GM18517 (cell line): ENCODE measurements around the gene BRI3.

ENCODE experiments used
- ATAC-seq: cut with Tn5 transposase; IDR thresholded peaks from one replicate; pipeline ENCODE4 v1.9.1; 2021; ENCODE audit warnings: mild to moderate bottlenecking, moderate library complexity; ENCODE audit not compliant: unreplicated experiment

Gene BRI3

DNA sequence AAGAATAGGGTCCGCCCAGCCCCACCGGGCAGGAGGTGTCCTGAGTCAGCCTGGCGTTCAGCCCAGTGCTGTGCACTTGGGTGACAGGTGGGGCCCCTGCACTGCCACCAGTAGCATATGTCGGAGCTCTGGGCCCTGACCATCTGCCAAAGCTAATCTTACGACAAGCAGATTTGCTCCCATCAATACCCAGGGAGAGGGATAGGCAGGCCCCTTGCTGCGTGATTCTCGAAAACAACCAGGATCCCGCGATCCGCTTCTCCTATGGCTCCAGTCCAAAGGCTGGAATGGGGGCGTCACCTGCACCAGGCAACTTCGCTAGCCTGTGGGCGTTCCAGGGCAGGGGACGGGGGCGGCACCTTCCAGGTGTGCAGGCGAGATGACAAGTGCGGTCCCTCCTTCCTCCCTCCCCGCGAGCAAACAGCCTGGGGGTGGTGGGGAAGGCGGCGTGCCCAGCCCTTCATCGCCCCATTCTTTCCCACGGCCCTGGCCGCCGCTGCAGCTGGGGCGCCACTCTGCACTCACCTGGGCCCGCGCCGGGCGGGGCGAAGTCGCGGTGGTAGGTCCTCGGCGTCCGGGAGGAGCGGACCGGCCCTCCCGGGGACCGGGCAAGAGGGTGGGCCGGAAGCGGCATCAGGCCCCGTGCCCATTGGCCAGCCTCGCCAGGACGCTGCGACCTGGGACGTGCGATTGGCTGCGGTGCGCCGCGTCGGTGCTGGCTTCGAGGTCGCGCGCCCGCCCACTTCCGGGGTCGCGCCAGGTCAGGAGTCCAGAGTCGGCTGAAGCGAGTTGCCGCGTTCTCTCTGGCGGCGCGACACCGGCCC, 29.7 kb upstream of the BRI3 start, which contains the start of gene TECPR1:
TSS of gene TECPR1 (minus strand) at position 632 of the 824 bp plus-strand sequence. CDS start 6,086 bp downstream, outside the sequence.
- peak; percentile 95 for ATAC-seq

DNA sequence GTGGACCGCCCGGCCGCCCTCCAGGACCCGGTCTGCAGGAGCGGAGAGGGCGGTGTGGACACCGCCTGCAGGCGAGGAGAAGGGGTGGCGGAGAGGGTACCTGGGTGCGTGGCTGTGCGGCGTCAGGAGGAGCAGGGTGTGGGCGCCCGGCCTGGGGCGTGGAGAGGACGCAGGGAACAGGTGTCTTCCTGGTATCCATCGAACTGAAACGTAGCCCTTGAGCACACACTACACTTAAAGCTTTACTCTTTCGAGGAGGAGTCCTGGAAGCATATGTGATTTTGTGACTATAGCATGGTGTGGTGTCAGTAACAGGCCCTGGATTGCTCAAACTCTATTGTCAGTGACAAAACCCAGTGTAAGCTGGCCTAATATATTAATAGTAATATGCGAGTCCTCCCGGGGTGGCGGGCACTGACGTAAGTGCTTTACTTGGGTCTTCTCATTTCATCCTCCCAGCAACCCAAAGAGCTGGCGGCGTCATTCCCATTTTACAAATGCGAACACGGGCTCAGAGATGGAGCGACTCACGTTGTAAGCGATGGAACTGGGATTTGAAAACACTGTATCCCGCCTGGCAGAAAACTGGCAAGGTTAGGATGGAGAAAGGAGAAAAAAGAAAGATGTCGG, 28.9 kb upstream of the BRI3 start:
- no peak for ATAC-seq

DNA sequence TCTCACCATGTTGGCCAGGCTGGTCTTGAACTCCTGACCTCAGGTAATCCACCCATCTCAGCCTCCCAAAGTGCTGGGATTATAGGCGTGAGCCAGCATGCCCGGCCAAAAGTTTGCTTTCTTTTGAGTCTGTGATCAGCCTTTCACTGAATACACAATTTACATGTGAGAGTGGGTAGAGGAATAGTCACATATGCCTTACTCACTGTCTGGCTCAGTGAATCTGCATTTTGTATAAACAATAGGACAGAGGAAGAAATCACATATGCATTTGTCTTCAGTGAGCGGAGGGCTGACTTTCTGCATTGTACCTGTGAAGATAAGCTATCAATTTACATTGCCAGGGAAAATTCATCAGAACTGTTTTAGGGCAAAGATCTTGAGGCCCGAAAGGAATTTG, 27.0 kb upstream of the BRI3 start:
- ATAC-seq, result no peak

DNA sequence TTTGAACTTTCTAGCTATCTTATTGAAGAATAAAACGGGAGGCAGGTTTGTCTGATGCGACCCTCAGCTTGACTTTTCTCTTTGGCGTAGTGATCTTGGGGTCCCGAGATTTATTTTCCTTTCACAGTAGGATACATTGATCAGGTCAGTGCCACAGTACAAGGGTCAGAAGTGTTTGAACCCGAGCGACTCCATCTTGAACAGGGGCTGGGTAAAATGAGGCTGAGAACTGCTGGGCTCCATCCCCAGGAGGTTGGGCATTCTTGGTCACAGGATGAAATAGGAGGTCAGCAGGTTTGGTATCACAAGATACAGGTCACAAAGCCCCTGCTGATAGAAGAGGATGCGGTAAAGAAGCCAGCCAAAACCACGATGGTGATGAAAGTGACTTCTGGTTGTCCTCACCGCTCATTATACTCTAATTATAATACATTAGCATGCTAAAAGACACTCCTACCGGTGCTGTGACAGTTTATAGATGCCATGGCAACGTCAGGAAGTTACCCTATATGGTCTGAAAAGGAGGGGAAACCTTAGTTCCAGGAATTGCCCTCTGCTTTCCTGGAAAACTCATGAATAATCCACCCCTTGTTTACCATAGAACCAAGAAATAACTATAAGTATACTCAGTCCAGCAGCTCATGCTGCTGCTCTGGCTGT, 26.4 kb upstream of the BRI3 start:
- ATAC-seq, result no peak

DNA sequence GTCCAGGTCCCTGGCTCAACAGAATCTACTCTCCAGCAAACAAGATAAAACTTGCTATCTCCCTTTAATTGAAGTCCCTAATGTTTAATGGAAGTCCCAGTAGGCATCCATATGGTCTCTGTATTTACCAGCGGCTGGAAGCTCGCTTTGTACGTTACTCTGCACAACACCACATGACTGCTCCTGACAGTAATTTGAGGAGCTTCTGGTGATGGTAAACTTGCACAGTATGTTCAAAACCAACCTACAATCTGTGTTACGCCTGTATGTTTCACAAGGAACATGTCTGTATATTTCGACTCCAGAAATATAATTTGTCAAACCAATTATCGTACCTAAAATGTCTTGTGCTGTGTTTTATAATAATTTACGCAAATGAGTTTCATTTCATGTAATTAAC, 25.1 kb upstream of the BRI3 start:
- ATAC-seq, result no peak

DNA sequence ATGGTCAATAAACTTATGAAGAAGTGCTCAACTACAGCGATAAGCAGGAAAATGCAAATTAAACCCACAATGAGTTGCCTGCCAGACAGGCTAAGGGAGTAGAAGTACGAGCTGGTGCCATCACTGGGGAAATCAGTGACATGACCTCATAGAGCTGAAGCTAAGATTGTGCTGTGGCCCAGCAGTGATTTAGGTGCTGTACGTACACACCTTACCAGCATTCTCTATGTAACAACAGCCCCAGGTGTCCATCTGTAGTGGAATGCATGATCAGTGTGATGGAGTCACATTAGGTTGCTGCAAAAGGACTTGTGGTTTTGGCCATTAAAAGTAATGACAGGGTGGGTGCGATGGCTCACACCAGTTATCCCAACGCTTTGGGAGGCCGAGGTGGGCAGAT, 23.8 kb upstream of the BRI3 start:
- ATAC-seq, result no peak

DNA sequence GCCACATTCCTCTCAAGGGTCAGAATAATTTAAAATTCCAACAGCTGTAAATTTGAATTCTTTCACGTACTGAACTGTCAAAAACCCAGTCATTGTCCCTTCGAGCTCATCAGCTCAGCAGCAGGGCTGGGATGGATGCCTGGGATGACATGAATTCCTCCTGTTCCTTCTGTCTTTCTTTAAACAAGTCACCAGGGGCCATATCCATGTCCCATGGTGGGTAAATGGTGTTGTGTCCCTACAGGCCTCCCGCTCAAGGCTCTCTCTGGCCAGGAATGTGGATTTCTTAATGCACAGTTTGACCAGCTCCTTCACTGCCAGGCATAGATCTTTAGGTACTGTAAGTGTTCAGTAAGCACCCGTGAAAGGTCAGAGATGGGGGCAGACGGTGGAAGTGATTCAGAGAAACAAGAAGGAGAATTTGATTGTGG, 15.6 kb upstream of the BRI3 start:
- no peak for ATAC-seq

DNA sequence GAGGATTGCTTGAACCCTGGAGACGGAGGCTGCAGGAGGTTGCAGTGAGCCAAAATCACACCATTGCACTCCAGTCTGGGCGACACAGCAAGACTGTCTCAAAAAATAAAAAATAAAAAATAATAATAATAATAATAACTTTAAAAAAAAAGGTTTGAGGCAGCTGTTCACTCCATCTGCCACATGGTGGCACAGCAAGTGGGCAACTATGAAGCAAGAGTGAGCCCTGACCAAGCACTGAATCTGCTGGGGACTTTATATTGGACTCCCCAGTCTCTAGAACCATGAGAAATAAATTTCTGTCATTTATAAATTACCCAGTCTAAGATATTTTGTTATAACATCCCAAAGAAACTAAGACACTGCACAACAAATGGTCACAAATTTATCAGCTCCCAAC, 14.6 kb upstream of the BRI3 start:
- ATAC-seq, result no peak

DNA sequence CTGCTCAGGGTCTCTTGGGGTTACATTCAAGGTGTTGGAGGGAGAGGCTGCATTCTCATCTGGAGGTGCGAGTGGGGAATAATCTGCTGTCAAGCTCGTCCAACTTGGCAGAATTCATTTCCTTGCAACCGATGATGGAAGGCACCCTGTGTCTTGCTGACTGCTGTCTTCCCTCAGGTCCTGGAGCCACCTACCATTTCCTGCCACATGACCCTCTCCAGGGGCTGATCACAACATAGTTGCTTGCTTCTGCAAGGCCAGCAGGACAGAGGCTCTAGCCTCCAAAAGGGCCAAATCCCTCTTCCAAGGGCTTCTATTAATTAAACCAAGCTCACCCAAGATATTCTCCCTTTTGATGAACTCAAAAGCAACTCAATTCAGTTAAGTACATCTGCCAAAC, 14.2 kb upstream of the BRI3 start:
- ATAC-seq, result no peak

DNA sequence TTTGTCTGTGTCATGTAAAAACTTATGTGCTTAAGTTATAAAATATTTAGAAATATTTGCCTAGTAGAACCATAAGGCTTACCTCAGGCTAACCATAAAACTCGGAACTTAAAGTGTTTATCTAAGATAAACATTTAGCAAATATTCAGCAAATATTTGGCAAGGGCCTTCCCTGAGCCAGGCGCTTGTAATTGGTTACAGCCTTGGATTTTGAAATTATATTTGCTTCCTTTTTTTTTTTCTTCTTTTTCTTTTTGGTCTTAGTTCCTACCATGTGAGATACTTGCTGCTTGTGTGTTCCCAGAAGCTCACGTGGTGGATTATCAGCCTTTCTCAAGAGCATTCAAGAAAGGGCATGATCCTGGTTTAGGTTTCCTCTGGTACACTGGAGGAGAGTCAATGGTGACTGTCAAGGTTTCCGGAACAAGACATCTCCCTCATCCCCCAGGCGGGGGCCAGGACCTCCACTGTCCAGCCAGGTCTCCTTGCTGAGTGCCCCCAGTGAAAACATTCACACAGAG, 5.2 kb upstream of the BRI3 start:
- no peak for ATAC-seq

DNA sequence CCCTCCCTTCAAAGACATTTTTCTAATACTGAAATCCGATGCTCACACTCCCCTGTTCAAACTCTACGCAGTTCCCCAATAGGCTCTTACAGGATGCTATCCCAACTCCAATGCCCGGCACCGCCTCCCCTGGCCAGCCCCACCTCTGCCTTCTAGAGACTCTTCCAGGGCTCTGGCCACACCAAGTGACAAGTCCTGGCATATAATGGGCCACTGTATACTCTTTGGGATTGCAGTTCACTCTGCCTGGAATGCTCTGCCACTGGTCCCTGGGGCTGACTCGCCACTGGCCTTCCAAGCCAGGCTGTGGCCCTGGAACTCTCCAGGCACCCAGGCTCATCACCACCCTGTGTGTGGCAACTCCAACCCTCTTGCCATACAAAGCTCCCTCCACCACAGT, 3.1 kb upstream of the BRI3 start:
- ATAC-seq, result no peak

DNA sequence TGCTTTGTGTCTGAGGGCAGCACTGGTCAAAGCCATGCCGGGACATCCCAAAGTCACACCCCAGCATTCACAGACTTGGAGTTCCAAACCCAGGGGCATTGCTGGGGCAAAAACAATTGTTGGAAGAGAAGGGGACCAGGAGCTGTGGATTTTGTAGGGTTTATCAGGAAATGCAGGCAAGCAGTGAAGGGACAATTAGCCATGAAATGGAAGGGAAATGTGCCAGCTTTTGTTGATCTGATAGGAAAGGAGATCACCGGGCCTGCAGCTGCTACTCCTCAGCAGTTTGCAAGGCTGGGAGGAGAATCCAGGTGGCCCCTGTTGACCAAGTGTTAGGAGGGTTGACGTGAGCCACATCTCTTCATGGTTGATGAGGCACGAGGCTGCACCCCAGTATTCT, 2.5 kb upstream of the BRI3 start:
- ATAC-seq, result no peak

DNA sequence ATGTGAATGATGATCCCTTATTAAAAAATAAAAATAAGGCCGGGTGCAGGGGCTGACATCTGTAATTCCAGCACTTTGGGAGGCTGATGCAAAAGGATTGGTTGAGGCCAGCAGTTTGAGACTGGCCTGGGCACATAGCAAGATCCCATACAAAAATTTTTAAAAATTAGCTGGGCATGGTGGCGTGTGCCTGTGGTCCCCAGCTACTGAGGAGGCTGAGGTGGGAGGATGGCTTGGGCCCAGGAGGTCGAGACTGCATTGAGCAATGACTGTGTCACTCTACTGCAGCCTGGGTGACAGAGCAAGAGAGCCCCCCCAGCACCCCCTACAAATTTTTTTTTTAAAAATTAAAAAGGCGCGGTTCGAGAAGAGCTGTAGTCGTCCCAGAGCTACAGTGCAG, 1.2 kb upstream of the BRI3 start:
- ATAC-seq, result no peak

DNA sequence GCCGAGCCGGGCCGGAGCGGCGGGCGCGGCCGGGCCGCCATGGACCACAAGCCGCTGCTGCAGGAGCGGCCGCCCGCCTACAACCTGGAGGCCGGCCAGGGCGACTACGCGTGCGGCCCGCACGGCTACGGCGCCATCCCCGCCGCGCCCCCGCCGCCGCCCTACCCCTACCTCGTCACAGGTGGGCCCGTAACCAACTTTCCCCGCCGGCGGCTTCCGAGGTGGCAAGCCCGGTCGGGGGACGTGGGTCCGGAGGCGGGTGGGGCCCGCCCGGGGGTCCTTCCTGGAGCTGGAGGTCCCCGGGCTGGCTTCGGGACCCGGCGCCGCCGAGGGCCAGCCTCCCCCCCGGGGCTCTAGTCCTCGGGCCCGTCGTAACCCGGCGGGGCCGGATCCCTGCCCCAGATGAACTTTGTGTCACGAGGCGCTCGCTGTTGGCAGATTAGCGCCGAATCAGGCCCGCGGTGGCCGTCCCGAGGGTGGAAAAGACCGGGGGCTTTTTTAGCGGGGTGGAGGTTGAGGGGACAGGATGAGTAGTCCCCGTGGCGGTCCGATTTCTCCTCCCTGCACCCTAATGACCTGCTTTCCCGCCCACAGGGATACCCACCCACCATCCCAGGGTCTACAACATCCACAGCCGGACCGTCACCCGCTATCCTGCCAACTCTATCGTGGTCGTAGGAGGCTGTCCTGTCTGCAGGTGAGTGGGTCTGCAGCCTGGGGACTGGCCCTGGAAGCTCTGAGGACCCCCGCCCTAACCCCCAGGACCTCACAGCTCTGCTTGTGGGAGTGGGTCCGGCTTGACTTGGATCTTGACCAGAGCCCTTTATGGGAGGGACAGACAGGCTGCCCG, 496 bp downstream of the BRI3 start:
- peak; percentile 39 for ATAC-seq

DNA sequence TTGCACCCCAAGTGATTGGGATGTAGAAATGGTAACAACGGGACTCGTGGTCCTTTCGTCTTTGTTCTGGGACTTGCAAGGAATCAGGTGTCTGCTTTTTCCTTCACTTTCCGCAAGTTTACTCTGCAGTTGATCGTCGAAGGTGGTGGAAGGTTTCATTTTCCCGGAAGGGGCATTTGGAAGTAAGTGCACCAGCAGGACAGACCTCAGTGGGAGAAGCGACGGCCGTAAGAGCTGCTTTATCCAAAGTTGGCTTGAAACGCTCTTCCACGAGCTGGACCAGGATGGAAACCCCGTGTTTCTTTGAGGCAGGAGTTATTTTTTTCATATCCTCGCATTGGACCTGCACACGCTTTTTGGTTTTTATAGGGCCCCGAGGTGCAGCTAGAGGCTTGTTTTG, 1.2 kb downstream of the BRI3 start:
- ATAC-seq, result no peak

DNA sequence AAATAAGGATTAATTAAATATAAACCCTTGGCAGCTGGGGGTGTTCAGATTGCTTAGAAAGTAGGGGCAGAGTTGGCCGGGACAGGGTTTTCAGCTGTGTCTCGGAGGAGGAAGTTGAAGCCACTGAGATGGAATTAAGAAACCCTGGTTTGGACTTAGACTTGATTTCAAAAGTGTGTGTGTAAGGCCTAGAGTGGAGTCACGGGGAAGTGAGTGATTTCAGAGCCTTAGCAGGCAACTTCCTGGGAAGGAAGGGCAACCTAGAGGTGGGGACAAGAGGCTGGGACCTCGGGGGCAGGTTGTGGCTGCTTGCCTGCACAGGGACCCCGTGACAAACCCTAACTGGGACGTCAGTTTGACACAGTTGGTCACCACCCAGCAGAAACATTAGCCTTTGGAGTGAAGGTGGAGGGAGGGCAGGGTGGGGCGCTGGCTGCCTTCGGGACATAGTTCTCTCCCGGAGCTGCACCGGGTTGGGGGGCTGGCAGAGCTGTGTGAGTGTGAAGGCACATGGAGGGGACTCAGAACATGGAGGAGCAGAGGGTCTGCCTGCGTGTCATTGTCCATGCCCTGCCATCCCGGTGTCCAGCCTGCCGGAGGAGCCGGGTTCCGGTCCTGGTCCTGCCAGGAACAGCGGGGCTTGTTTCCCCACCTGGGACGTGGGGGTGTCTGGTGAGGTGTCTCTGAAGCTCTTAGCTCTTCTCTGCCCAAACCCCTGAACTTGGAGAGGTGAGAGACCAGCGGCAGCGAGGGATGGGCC, 1.8 kb downstream of the BRI3 start:
- ATAC-seq, result no peak

DNA sequence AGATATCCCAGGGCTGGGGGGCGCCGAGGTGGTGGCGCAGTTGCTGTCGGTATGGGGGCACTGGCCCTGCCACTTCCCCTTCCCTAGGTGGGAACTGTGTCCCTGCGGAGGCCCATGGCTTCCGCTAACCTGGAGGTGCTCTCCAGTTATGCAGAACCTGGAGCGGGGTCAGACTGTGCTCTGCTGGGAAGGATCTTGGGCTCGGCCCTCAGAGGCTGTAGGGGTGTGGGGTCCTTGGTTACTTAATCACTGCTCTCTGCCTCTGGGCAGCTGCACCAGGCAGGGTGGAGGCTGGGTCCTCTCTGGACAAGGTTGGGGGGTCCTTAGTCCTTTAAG, 2.4 kb downstream of the BRI3 start:
- ATAC-seq, result no peak

DNA sequence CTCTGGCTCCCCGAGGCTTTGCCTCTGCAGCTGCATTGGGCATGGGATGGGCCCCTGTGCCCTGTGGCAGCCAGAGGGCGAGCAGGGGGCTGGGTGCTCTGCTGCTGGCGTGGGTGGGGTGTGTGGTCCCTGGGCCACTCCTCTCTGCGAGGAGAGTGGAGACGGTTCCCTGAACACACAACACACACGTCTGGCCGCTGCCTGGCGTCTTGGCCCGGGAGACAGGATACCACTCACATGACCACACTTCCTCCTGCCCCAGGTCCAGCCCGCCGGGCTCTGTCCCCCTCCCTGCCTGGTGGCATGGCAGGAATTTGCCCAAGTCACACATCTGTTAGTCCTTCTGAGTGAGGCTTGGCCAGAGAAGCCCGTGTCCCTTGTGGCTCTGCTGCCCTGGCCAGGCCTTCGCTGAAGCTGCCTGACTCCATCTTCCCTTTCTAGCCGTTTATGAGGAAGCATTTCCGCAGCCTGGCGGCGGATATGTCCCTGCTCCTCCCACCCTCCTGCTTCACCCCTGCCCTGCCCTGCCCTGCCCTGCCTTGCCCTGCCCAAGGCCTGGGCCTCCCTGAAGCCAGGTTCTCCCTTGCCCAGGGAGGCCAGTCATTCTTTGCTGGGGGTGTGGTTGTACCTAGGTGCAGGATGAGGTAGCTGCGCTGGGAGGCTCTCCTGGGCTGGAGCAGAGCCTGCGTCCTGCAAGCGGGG, 3.0 kb downstream of the BRI3 start:
- no peak for ATAC-seq
